Measurements from ENCODE around the gene CCDC157.

- TF ChIP-seq CTCF (IDR thresholded peaks at IDR 0.05): no peak
- TF ChIP-seq EP300 (IDR thresholded peaks at IDR 0.05): no peak
- TF ChIP-seq POLR2A (IDR thresholded peaks at IDR 0.05): no peak
- TF ChIP-seq POLR2AphosphoS5 (IDR thresholded peaks at IDR 0.05): no peak
Observed at GRCh38 chr22:30398685-30399680, 42.2 kb downstream of the CCDC157 start.

All from upper lobe of left lung (tissue), 4 donors.